Sigmoid colon (tissue), 4 donors: Measurements from ENCODE around the gene ZFP64.

ENCODE experiments used
- CTCF ChIP-seq, 4 experiments: fragments of 450-650 bp in 3 of 4; fragments of 200-600 bp in 1 of 4; IDR thresholded peaks; one replicate each; pipeline ENCODE4 v1.5.1; 2016 to 2019; ENCODE audit warnings: antibody characterized with exemption in 4 of 4, mild to moderate bottlenecking in 3 of 4, moderate library complexity in 2 of 4
- POLR2AphosphoS5 ChIP-seq, 4 donors: sonication (generic); formaldehyde crosslinking; IDR thresholded peaks; one replicate each; pipeline ENCODE4 v1.6.1; 2017; ENCODE audit warnings: antibody characterized with exemption in 4 of 4

- TF ChIP-seq CTCF (IDR thresholded peaks at IDR 0.05) (no peak), POLR2AphosphoS5 (IDR thresholded peaks at IDR 0.05) (no peak)
Measured at GRCh38 chr20:52166150-52166549, 25.4 kb downstream of the ZFP64 start.
